HG03521 (cell line): ENCODE data around the gene GRAMD4.
"Not testable (repeated sequence)": the region's sequence is repeated elsewhere in the genome, so short reads cannot be mapped to it uniquely, and the experiment has no call there.

Experiments used
- ATAC-seq: cut with Tn5 transposase; IDR thresholded peaks from one replicate; pipeline ENCODE4 v1.9.1; 2021; ENCODE audit warnings: mild to moderate bottlenecking, moderate library complexity; ENCODE audit not compliant: unreplicated experiment

Gene GRAMD4

GRCh38 chr22:46617986-46618647 is 2.1 kb upstream of the GRAMD4 start:
- no peak for ATAC-seq

- ATAC-seq, result no peak
Observed at GRCh38 chr22:46618667-46619066, 1.5 kb upstream of the GRAMD4 start.

GRCh38 chr22:46619240-46619829 is 851 bp upstream of the GRAMD4 start:
- no peak for ATAC-seq

GRCh38 chr22:46620588-46621242 is 529 bp downstream of the GRAMD4 start:
- ATAC-seq, result no peak

- not testable (repeated sequence) for ATAC-seq
Observed at GRCh38 chr22:46621243-46621930, 1.2 kb downstream of the GRAMD4 start.

GRCh38 chr22:46622081-46622521 is 1.9 kb downstream of the GRAMD4 start:
- ATAC-seq, result no peak

GRCh38 chr22:46625113-46625842 is 5.1 kb downstream of the GRAMD4 start:
- ATAC-seq, result no peak

GRCh38 chr22:46625843-46626349 is 5.7 kb downstream of the GRAMD4 start:
- ATAC-seq, result no peak

- ATAC-seq, result no peak
Observed at GRCh38 chr22:46626356-46626755, 6.2 kb downstream of the GRAMD4 start.

- no peak for ATAC-seq
Observed at GRCh38 chr22:46626911-46627805, 7.0 kb downstream of the GRAMD4 start.

- ATAC-seq, result no peak
Observed at GRCh38 chr22:46627806-46628482, 7.8 kb downstream of the GRAMD4 start.

GRCh38 chr22:46628756-46629155 is 8.6 kb downstream of the GRAMD4 start:
- ATAC-seq, result no peak

GRCh38 chr22:46629291-46629690 is 9.1 kb downstream of the GRAMD4 start:
- no peak for ATAC-seq

- no peak for ATAC-seq
Observed at GRCh38 chr22:46631113-46631512, 10.9 kb downstream of the GRAMD4 start.

- ATAC-seq, result no peak
Observed at GRCh38 chr22:46632646-46633249, 12.6 kb downstream of the GRAMD4 start.

- no peak for ATAC-seq
Observed at GRCh38 chr22:46633334-46633890, 13.2 kb downstream of the GRAMD4 start.

- no peak for ATAC-seq
Observed at GRCh38 chr22:46634011-46634699, 14.0 kb downstream of the GRAMD4 start.
